ENCODE measurements around the gene NUDT5.
A peak's percentile ranks its signal among the peaks of the same experiment; 100 is the strongest.
"Not testable (repeated sequence)": the region's sequence is repeated elsewhere in the genome, so short reads cannot be mapped to it uniquely, and the experiment has no call there.

The NUDT5 gene

DNA sequence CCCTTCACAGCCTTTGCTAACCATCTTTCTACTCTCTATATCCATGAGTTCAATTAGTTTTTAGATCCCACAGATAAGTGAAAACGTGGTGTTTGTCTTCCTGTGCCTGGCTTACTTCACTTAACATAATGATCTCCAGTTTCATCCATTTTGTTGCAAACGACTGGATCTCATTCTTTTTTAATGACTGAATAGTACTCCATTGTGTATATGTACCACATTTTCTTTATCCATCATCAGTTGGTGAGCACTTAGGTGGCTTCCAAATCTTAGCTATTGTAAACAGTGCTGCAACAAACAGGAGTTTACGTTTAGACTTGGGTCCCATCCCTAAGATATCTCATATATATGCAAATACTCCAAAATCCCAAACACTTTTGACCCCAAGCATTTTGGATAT, 9.4 kb upstream of the NUDT5 start:
- no peak for DNase-seq (ENCODE audit: low read depth)

- DNase-seq (ENCODE audit: low read depth), result no peak
Measured at GRCh38 chr10:12202226-12202625, 6.5 kb upstream of the NUDT5 start.

- DNase-seq (ENCODE audit: low read depth), result peak; percentile 16
Measured at GRCh38 chr10:12201543-12201942, 5.9 kb upstream of the NUDT5 start.

DNA sequence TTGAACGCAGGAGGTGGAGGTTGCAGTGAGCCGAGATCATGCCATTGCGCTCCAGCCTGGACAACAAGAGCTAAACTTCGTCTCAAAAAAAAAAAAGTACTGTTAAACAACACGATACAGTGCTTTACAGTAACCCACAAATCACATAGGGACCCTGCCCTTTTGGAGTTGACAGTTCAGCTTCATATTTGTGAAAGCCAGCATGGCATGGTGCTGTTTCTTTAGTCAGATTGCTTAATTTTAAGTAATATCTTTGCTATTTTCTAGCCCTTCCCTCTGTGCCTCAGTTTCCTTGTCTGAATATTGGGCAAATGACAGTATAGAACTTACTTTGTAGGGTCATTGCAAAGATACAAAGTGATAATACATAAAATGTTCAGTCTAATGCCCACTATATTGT, 5.2 kb upstream of the NUDT5 start:
- DNase-seq (ENCODE audit: low read depth), result no peak

GRCh38 chr10:12198156-12198555, 2.5 kb upstream of the NUDT5 start:
- DNase-seq (ENCODE audit: low read depth), result no peak

DNA sequence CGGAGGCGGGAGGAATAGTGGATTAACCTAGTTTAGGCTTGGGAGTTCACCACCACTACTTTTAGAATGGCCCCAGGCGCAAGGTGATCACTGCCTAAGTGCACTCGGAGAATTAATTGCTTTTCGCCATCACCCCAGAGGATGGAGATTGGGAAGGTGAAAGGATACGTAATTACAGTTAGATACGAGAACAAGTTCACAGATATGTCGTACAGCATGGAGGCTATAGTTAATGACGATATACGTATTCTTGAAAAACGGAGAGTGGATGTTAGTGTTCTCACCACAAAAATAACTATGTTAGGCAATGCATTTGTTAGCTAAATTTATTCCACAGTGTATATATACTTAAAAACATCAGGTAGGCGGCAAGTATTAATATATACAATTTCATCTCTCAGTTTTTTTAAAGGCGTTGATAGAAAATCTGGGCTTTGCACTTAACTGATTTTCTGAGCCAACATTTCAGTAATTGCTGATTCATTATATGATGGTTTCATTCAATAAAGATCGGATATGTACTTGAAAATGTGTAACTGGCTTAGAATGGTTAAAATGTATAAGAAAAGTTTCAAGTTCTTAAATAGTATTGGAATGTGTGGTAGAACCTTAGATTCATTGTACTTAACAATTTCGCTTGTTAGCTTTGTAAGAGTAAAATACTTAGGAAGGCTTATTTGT, 980 bp upstream of the NUDT5 start:
- DNase-seq (ENCODE audit: low read depth), result no peak

- DNase-seq (ENCODE audit: low read depth), result peak; percentile 3
Measured at GRCh38 chr10:12195281-12195602, 449 bp downstream of the NUDT5 start.

DNA sequence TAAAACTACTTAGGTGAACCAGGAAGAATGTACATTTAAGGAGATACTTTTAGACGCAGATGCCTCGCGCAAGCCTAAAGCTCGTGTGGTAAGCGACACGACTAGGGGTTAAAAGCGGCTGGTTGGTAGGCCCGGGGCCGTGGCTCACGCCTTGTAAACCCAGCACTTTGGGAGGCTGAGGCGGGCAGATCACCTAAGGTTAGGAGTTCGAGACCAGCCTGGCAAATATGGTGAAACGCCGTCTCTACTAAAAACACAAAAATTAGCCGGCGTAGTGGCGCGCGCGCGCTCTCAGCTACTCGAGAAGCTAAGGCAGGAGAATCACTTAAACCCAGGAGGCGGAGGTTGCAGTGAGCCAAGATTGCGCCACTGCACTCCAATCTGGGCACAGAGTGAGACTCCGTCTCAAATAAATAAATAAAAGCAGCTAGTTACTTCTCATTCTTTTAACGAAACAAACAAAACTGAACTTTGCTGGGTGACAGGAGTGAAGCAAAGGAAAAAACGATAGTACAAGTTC, 879 bp downstream of the NUDT5 start:
- peak; percentile 58 for DNase-seq (ENCODE audit: low read depth)

GRCh38 chr10:12193193-12193592, 2.5 kb downstream of the NUDT5 start:
- DNase-seq (ENCODE audit: low read depth), result peak; percentile 82

GRCh38 chr10:12191715-12192114, 4.0 kb downstream of the NUDT5 start:
- DNase-seq (ENCODE audit: low read depth), result no peak

- no peak for DNase-seq (ENCODE audit: low read depth)
Measured at GRCh38 chr10:12189426-12189825, 6.3 kb downstream of the NUDT5 start.

- no peak for DNase-seq (ENCODE audit: low read depth)
Measured at GRCh38 chr10:12188656-12189055, 7.0 kb downstream of the NUDT5 start.

DNA sequence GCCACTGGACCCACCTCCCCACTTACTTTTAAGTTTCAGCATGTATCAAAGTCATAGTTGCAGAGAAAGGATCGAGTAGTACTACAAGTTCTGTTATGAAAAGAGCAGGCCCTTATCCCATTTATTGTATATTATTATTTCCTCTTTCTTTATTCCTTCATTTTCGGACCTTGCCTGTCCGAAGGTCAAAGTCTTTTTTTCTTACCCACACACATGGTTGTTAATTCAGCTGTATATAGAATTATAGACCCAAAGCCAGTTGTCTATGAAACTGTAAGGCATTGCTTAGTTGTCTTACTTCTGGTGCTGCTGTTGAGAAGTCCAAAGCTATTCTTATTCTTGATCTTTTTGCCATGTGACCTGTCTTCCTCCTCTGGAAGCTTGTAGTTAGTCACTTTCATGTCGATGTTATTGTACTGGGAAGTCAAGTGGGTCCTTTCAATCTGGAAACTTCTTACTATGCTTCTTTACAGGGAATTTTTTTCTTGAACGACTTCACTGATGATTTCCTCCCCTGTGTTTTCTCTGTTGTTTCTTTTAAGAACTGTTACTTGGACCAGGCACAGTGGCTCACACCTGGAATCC, 8.3 kb downstream of the NUDT5 start:
- DNase-seq (ENCODE audit: low read depth), result no peak

GRCh38 chr10:12186323-12186722, 9.4 kb downstream of the NUDT5 start:
- no peak for DNase-seq (ENCODE audit: low read depth)

GRCh38 chr10:12184165-12184564, 11.5 kb downstream of the NUDT5 start:
- DNase-seq (ENCODE audit: low read depth), result no peak

GRCh38 chr10:12181065-12181775, 14.5 kb downstream of the NUDT5 start:
- peak; percentile 56 for DNase-seq (ENCODE audit: low read depth)

- DNase-seq (ENCODE audit: low read depth), result no peak
Measured at GRCh38 chr10:12180221-12180974, 15.3 kb downstream of the NUDT5 start.

DNA sequence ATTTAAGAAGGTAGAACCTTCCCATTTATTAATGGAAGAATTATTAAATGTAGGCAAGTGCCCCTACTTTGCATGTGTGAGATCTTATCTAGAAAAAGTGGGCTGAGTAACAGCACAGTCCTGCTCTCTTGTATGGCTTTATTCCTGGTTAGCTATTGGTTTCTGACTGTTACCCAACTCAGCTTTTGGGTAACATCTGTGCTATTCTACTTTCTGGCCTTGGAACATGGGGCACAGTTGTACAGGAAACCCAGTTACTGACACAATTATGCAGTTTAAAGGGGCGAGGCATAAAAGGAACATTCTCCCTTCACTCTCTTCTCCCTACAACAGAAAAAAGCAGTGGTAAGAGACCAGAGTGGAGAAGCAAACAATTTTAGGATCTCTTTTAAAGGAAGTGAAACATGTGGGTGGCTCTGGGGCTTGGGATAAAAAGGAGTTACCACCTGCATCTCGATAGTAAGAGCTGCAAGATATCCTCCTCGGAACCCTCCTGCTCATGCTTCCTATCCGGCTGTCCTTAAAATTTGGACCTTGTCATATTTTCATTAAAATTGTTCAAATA, 16.0 kb downstream of the NUDT5 start:
- DNase-seq (ENCODE audit: low read depth), result no peak

DNA sequence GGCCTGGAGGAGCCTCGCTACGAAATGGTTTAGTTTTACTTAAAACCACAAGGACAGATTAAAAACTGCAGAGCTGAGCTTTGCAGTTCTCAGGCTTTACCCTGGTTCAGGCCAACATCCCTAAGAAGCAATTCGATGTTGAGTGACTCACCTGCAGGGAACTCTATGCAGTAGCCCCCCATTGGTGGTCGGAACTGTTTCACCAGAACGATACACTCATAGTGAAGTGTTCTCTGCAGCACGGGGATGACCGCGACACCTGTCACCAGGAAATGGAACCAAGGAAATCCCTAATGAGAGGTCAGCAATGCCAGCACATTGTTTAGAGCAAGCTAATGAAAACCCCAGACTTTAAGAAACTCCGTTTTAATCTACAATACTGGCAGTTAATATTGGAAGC, 18.0 kb downstream of the NUDT5 start:
- peak; percentile 57 for DNase-seq (ENCODE audit: low read depth)

- not testable (repeated sequence) for DNase-seq (ENCODE audit: low read depth)
Measured at GRCh38 chr10:12171512-12171911, 24.2 kb downstream of the NUDT5 start.

GRCh38 chr10:12165999-12166775, 29.5 kb downstream of the NUDT5 start:
- DNase-seq (ENCODE audit: low read depth), result no peak

GRCh38 chr10:12165036-12165435, 30.7 kb downstream of the NUDT5 start:
- DNase-seq (ENCODE audit: low read depth), result no peak

Data from iris pigment epithelial cell (primary cell).